Smooth muscle cell (in vitro differentiated cells): Measurements from ENCODE around the gene GRIN1. TPM values are rescaled to one million over a fixed set of nuclear protein-coding genes. Genes with fewer than 3 reads are reported as not detected.

Experiments used
- DNase-seq: peaks from one replicate; lab custom pipeline; 2025; ENCODE audit not compliant: unreplicated experiment; lab: John Stamatoyannopoulos, UW
- H2AFZ ChIP-seq: fragments of 200-600 bp; sonication (generic); 2 replicates; pipeline ENCODE4 v1.6.0; 2016; ENCODE audit warnings: antibody characterized with exemption, low read depth, mild to moderate bottlenecking
- H3F3A ChIP-seq: fragments of 200-600 bp; sonication (generic); 2 replicates; pipeline ENCODE4 v1.6.0; 2017; ENCODE audit warnings: antibody characterized with exemption, low read depth
- H3K27ac ChIP-seq: fragments of 200-600 bp; sonication (generic); 2 replicates; pipeline ENCODE4 v1.5.1; 2016; ENCODE audit warnings: low read depth, mild to moderate bottlenecking
- H3K27me3 ChIP-seq: fragments of 200-600 bp; sonication (generic); 2 replicates; pipeline ENCODE4 v1.6.1; 2016; ENCODE audit warnings: low read depth, mild to moderate bottlenecking
- H3K36me3 ChIP-seq: fragments of 200-600 bp; sonication (generic); 2 replicates; pipeline ENCODE4 v1.5.1; 2016; ENCODE audit warnings: low read depth
- H3K4me1 ChIP-seq: fragments of 200-600 bp; sonication (generic); 2 replicates; pipeline ENCODE4 v1.5.1; 2016; ENCODE audit warnings: low read depth
- H3K4me2 ChIP-seq: fragments of 200-600 bp; sonication (generic); 2 replicates; pipeline ENCODE4 v1.6.0; 2016; ENCODE audit warnings: mild to moderate bottlenecking
- H3K4me3 ChIP-seq: fragments of 200-600 bp; sonication (generic); 2 replicates; pipeline ENCODE4 v1.5.1; 2016; ENCODE audit warnings: mild to moderate bottlenecking
- H3K79me2 ChIP-seq: fragments of 200-600 bp; sonication (generic); 2 replicates; pipeline ENCODE4 v1.6.0; 2016; ENCODE audit warnings: low read depth, mild to moderate bottlenecking
- H3K9ac ChIP-seq: fragments of 200-600 bp; sonication (generic); 2 replicates; pipeline ENCODE4 v1.6.0; 2016; ENCODE audit warnings: low read depth
- H3K9me3 ChIP-seq: fragments of 200-600 bp; sonication (generic); replicated peaks from 2 replicates; pipeline ENCODE4 v1.5.1; 2016; ENCODE audit warnings: low read depth
- H4K20me1 ChIP-seq: fragments of 200-600 bp; sonication (generic); 2 replicates; pipeline ENCODE4 v1.6.0; 2016; ENCODE audit warnings: low read depth
- WGBS: methylation state at CpG from one replicate; pipeline ENCODE4 v1.1.7; 2016; ENCODE audit warnings: low lambda C conversion rate; 5-methylcytosine and 5-hydroxymethylcytosine counted together
- polyA plus RNA-seq: library from polyadenylated mRNA; unstranded; fragments of >200 nt; fragmentation: Nextera tagmentation; extraction: Ambion mirVana; gene quantifications from 2 replicates; pipeline ENCODE4 v1.2.1, GENCODE V29; 2016
- total RNA-seq: library from RNA; depleted of rRNA; stranded (reverse); fragments of >200 nt; gene quantifications from 2 replicates; pipeline ENCODE4 v1.2.3, GENCODE V29; 2014
- TF ChIP-seq, protein P1 (sequence below): fragments of 200-600 bp; sonication (generic); IDR thresholded peaks from 2 replicates; pipeline ENCODE4 v1.5.1; 2017; ENCODE audit warnings: borderline replicate concordance, mild to moderate bottlenecking, antibody characterized with exemption; ENCODE audit not compliant: insufficient read depth, poor library complexity, severe bottlenecking

GRIN1 gene
- total and polyA plus RNA-seq, 2 experiments from 2014 or later = not detected

GRCh38 chr9:137168573-137168903 lies 29.6 kb downstream of the GRIN1 start:
- Histone ChIP-seq H3K4me3 (peak overlapping the region; percentile 24), H3K4me2 (peak overlapping the region; percentile 78)

GRCh38 chr9:137168904-137169856 lies 30.2 kb downstream of the GRIN1 start:
- Histone ChIP-seq H2AFZ (no peak overlapping the region), H3K9ac (no peak overlapping the region), H3K27me3 (peaks cover 83% of the 10 kb centered on the region), H3F3A (no peaks in the 10 kb centered on the region), H4K20me1 (no peaks in the 10 kb centered on the region), H3K36me3 (no peaks in the 10 kb centered on the region), H3K27ac (no peak overlapping the region), H3K4me3 (peak overlapping the region; percentile 24), H3K4me1 (no peaks in the 10 kb centered on the region), H3K4me2 (peak overlapping the region; percentile 78), H3K9me3 (no peaks in the 10 kb centered on the region), H3K79me2 (no peaks in the 10 kb centered on the region)
- 1% methylated on average over 102 of the region's 124 CpGs for WGBS
- no peak for DNase-seq
- TF ChIP-seq, protein P1, sequence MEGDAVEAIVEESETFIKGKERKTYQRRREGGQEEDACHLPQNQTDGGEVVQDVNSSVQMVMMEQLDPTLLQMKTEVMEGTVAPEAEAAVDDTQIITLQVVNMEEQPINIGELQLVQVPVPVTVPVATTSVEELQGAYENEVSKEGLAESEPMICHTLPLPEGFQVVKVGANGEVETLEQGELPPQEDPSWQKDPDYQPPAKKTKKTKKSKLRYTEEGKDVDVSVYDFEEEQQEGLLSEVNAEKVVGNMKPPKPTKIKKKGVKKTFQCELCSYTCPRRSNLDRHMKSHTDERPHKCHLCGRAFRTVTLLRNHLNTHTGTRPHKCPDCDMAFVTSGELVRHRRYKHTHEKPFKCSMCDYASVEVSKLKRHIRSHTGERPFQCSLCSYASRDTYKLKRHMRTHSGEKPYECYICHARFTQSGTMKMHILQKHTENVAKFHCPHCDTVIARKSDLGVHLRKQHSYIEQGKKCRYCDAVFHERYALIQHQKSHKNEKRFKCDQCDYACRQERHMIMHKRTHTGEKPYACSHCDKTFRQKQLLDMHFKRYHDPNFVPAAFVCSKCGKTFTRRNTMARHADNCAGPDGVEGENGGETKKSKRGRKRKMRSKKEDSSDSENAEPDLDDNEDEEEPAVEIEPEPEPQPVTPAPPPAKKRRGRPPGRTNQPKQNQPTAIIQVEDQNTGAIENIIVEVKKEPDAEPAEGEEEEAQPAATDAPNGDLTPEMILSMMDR = no peak

More at GRCh38 chr9:137168573-137168903, 29.6 kb downstream of the GRIN1 start:
- 1% methylated on average over 15 of the region's 36 CpGs for WGBS
- Histone ChIP-seq H4K20me1 (no peaks in the 10 kb centered on the region), H3K9ac (no peak overlapping the region), H3K27ac (no peak overlapping the region), H3K79me2 (no peaks in the 10 kb centered on the region), H3K4me1 (no peaks in the 10 kb centered on the region), H3K36me3 (no peaks in the 10 kb centered on the region), H2AFZ (no peak overlapping the region), H3F3A (no peaks in the 10 kb centered on the region), H3K9me3 (no peaks in the 10 kb centered on the region), H3K27me3 (peaks cover 89% of the 10 kb centered on the region)
- no peak for DNase-seq
- TF ChIP-seq, protein P1 = no peak

DNA sequence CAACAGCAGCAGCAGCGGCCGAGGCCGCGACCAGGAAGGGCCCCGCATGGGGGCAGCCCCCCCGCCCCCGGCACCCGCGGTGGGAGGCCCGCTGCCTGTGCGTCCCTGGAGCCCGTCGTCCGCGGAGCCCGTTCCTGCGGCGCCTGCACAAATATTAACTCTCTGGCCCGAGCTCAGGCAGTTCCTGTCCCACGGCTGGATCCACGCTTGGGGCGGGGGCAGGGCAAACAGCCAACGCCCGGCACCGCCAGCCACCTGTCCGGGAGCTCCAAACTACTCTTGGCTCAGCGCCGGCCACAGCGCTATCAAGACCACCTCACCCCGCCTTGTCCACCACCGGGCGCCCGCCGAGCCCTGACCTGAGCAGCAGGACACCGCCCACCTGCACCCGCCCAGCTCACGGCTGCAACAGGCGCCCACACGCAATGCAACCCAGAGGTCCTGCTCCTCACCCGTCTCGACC lies 31.0 kb downstream of the GRIN1 start, which contains the start of gene LRRC26:
LRRC26 (minus strand) TSS at position 156 of the 463 bp plus-strand sequence; CDS start at position 48, 108 bp downstream.
- peak within 1 kb of the TSS; percentile 24 for H3K4me3 ChIP-seq
- H3K27me3 ChIP-seq = peaks cover 76% of the 10 kb centered on the region
- H3K4me2 ChIP-seq = peak within 1 kb of the TSS; percentile 78
- DNase-seq = no peak
- H4K20me1 ChIP-seq = no peaks in the 10 kb centered on the region
- no peaks in the 10 kb centered on the region for H3K4me1 ChIP-seq
- no peak within 1 kb of the TSS for H3K27ac ChIP-seq
- TF ChIP-seq, protein P1 = no peak
- 41% methylated on average over 17 of the region's 41 CpGs for WGBS
- H3K9ac ChIP-seq = no peak within 1 kb of the TSS
- H3K36me3 ChIP-seq = no peaks in the 10 kb centered on the region
- H3F3A ChIP-seq = no peaks in the 10 kb centered on the region
- H2AFZ ChIP-seq = no peak within 1 kb of the TSS
- H3K9me3 ChIP-seq = no peaks in the 10 kb centered on the region
- no peaks in the 10 kb centered on the region for H3K79me2 ChIP-seq
